ENCODE results near the gene ANKRD35. TPM values are rescaled to one million over a fixed set of nuclear protein-coding genes. Genes with fewer than 3 reads are reported as not detected.
A peak's percentile ranks its signal among the peaks of the same experiment; 100 is the strongest.

The ANKRD35 gene
- polyA plus RNA-seq, 1 donor (not counting 4 experiments of a cell fraction or from before 2014, with no cell fraction given), result 0.46 TPM

DNA sequence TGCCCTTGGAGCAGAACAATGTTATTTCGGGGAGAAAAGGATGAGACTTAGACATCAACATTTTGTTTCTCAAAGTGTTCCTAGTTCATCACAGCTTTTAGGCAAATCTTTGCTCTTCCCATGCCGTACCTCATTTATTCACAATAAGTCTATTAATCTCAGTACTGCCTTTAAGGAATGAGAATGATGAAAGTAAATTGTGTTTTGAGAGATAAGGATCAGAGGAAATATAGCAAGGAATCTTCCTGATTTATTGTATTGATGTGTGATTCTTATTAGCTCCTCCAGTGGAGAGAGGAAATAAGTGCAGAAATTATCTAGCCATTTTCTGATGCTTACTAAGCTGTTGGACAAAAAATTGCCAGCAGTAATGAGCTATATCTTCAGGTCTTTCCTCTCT lies 59.6 kb downstream of the ANKRD35 start:
- FAIRE-seq (no peak), DNase-seq (ENCODE audit: low read depth, low spot score) (no peak)
- H3K4me1 ChIP-seq (ENCODE audit: control insufficient read depth, extremely low read depth, insufficient read depth, low read length), result peaks cover 5% of the 10 kb centered on the region
- H3K4me3 ChIP-seq (ENCODE audit: control insufficient read depth in 2 of 3, extremely low read depth in 1 of 3, insufficient read depth in 2 of 3, low read depth in 1 of 3, low read length in 3 of 3), result no peak overlapping the region
- no peak overlapping the region for H2AFZ ChIP-seq (ENCODE audit: control insufficient read depth, low read length)
- no peaks in the 10 kb centered on the region for H3K9me3 ChIP-seq (ENCODE audit: control insufficient read depth, low read depth, low read length)
- dilution Hi-C loops (cut with MboI; ENCODE audit: extremely low pct_ligation_motif_present, low sequenced_read_pairs), result no loop called here
- H3K9me1 ChIP-seq (ENCODE audit: control insufficient read depth, extremely low read depth, insufficient read depth, low read length), result no peaks in the 10 kb centered on the region
- no peak overlapping the region for H3K4me2 ChIP-seq (ENCODE audit: control insufficient read depth, extremely low read depth, insufficient read depth, low read depth, low read length)
- H3K9ac ChIP-seq (ENCODE audit: control insufficient read depth, extremely low read depth, insufficient read depth, low read length), result no peak overlapping the region
- TF ChIP-seq, protein P1, sequence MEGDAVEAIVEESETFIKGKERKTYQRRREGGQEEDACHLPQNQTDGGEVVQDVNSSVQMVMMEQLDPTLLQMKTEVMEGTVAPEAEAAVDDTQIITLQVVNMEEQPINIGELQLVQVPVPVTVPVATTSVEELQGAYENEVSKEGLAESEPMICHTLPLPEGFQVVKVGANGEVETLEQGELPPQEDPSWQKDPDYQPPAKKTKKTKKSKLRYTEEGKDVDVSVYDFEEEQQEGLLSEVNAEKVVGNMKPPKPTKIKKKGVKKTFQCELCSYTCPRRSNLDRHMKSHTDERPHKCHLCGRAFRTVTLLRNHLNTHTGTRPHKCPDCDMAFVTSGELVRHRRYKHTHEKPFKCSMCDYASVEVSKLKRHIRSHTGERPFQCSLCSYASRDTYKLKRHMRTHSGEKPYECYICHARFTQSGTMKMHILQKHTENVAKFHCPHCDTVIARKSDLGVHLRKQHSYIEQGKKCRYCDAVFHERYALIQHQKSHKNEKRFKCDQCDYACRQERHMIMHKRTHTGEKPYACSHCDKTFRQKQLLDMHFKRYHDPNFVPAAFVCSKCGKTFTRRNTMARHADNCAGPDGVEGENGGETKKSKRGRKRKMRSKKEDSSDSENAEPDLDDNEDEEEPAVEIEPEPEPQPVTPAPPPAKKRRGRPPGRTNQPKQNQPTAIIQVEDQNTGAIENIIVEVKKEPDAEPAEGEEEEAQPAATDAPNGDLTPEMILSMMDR (optimal IDR thresholded peaks at IDR 0.05 in 1 of 3, IDR thresholded peaks at IDR 0.05 in 1 of 3, conservative IDR thresholded peaks at IDR 0.05 in 1 of 3; ENCODE audit: extremely low read depth in 1 of 3, insufficient read depth in 2 of 3, low read length in 3 of 3), result no peak
- TF ChIP-seq EZH2 (IDR thresholded peaks at IDR 0.05; ENCODE audit: low read length), result no peak
- peaks cover 23% of the 10 kb centered on the region for H3K79me2 ChIP-seq (ENCODE audit: control insufficient read depth, insufficient read depth, low read length)
- no peak overlapping the region for H3K27ac ChIP-seq (ENCODE audit: control insufficient read depth, insufficient read depth, low read length)
- no peaks in the 10 kb centered on the region for H4K20me1 ChIP-seq (ENCODE audit: control insufficient read depth, extremely low read depth, insufficient read depth, low read length)
- H3K36me3 ChIP-seq (ENCODE audit: control insufficient read depth in 2 of 2, extremely low read depth in 1 of 2, insufficient read depth in 2 of 2, low read length in 2 of 2), result peaks cover 18 to 26% of the 10 kb centered on the region in 2 experiments
- H3K27me3 ChIP-seq (ENCODE audit: control insufficient read depth, extremely low read depth, insufficient read depth, low read length), result no peaks in the 10 kb centered on the region

DNA sequence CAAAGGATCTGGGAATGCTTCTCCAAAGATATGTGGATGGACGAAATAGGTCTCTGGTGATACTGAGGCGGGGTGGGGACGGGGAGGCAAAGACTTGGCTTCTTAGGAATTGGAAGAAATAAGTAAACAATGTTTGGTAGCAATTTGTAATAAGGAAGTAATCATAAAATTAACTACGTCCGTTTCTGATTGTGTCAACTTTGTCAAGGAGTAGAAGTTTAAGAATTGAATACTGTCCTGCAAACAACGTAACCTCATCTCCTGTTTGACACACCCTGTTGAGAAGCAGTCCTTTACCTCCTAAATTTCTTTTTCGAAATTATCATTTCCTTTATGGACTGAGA lies 61.2 kb downstream of the ANKRD35 start:
- H3K79me2 ChIP-seq (ENCODE audit: control insufficient read depth, insufficient read depth, low read length), result peaks cover 23% of the 10 kb centered on the region
- H3K9ac ChIP-seq (ENCODE audit: control insufficient read depth, extremely low read depth, insufficient read depth, low read length), result peak overlapping the region; percentile 98
- peaks cover 13 to 26% of the 10 kb centered on the region in 2 experiments for H3K36me3 ChIP-seq (ENCODE audit: control insufficient read depth in 2 of 2, extremely low read depth in 1 of 2, insufficient read depth in 2 of 2, low read length in 2 of 2)
- peak overlapping the region; percentile 99 for H3K4me2 ChIP-seq (ENCODE audit: control insufficient read depth, extremely low read depth, insufficient read depth, low read depth, low read length)
- peak overlapping the region; percentile 98 for H2AFZ ChIP-seq (ENCODE audit: control insufficient read depth, low read length)
- H3K9me1 ChIP-seq (ENCODE audit: control insufficient read depth, extremely low read depth, insufficient read depth, low read length), result no peaks in the 10 kb centered on the region
- TF ChIP-seq EZH2 (IDR thresholded peaks at IDR 0.05; ENCODE audit: low read length), result no peak
- TF ChIP-seq, protein P1 (optimal IDR thresholded peaks at IDR 0.05 in 1 of 3, IDR thresholded peaks at IDR 0.05 in 1 of 3, conservative IDR thresholded peaks at IDR 0.05 in 1 of 3; ENCODE audit: extremely low read depth in 1 of 3, insufficient read depth in 2 of 3, low read length in 3 of 3), result no peak
- peak overlapping the region; percentile 84 to 99 (median 96) for H3K4me3 ChIP-seq (ENCODE audit: control insufficient read depth in 2 of 3, extremely low read depth in 1 of 3, insufficient read depth in 2 of 3, low read depth in 1 of 3, low read length in 3 of 3)
- H3K9me3 ChIP-seq (ENCODE audit: control insufficient read depth, low read depth, low read length), result no peaks in the 10 kb centered on the region
- no peaks in the 10 kb centered on the region for H4K20me1 ChIP-seq (ENCODE audit: control insufficient read depth, extremely low read depth, insufficient read depth, low read length)
- peak overlapping the region; percentile 93 for H3K27ac ChIP-seq (ENCODE audit: control insufficient read depth, insufficient read depth, low read length)
- dilution Hi-C loops (cut with MboI; ENCODE audit: extremely low pct_ligation_motif_present, low sequenced_read_pairs), result no loop called here
- DNase-seq (ENCODE audit: low read depth, low spot score) (no peak), FAIRE-seq (no peak)
- H3K4me1 ChIP-seq (ENCODE audit: control insufficient read depth, extremely low read depth, insufficient read depth, low read length), result peaks cover 5% of the 10 kb centered on the region
- no peaks in the 10 kb centered on the region for H3K27me3 ChIP-seq (ENCODE audit: control insufficient read depth, extremely low read depth, insufficient read depth, low read length)

All from keratinocyte (primary cell).